Skeletal muscle tissue (tissue), 4 donors: ENCODE data around the gene MORN1. TPM values are rescaled to one million over a fixed set of nuclear protein-coding genes. Genes with fewer than 3 reads are reported as not detected.

Experiments used
- H3K27ac ChIP-seq: one replicate; pipeline ENCODE4 v1.7.0; 2013; ENCODE audit warnings: mild to moderate bottlenecking, low read depth, low read length, inconsistent platforms
- H3K27me3 ChIP-seq, 3 donors: one replicate each; pipeline ENCODE4 v1.7.0; 2013; ENCODE audit warnings: low read length in 3 of 3; ENCODE audit not compliant: control insufficient read depth in 3 of 3, insufficient read depth in 3 of 3
- H3K36me3 ChIP-seq, 3 donors: one replicate each; pipeline ENCODE4 v1.7.0; 2013; ENCODE audit warnings: low read length in 3 of 3; ENCODE audit not compliant: control insufficient read depth in 3 of 3, insufficient read depth in 3 of 3
- H3K4me1 ChIP-seq, 3 donors: one replicate each; pipeline ENCODE4 v1.7.0; 2013; ENCODE audit warnings: low read length in 3 of 3, mild to moderate bottlenecking in 3 of 3; ENCODE audit not compliant: control insufficient read depth in 3 of 3, insufficient read depth in 3 of 3
- H3K4me3 ChIP-seq, 3 donors: one replicate each; pipeline ENCODE4 v1.7.0; 2013; ENCODE audit warnings: low read length in 3 of 3
- H3K9ac ChIP-seq, 3 donors: one replicate each; pipeline ENCODE4 v1.7.0; 2013; ENCODE audit warnings: low read length in 3 of 3, mild to moderate bottlenecking in 3 of 3, moderate library complexity in 2 of 3, low read depth in 1 of 3
- H3K9me3 ChIP-seq, 3 donors: one replicate each; pipeline ENCODE4 v1.7.0; 2013; ENCODE audit warnings: low read length in 3 of 3; ENCODE audit not compliant: control insufficient read depth in 3 of 3
- total RNA-seq: library from RNA; depleted of rRNA; stranded (reverse); fragments of >200 nt; gene quantifications from one replicate; pipeline ENCODE4 v1.2.3, GENCODE V29; 2014
- donor health status: Osteomylitis.

Gene MORN1
- total RNA-seq, 1 donor from 2014 or later = 4.2 TPM

DNA sequence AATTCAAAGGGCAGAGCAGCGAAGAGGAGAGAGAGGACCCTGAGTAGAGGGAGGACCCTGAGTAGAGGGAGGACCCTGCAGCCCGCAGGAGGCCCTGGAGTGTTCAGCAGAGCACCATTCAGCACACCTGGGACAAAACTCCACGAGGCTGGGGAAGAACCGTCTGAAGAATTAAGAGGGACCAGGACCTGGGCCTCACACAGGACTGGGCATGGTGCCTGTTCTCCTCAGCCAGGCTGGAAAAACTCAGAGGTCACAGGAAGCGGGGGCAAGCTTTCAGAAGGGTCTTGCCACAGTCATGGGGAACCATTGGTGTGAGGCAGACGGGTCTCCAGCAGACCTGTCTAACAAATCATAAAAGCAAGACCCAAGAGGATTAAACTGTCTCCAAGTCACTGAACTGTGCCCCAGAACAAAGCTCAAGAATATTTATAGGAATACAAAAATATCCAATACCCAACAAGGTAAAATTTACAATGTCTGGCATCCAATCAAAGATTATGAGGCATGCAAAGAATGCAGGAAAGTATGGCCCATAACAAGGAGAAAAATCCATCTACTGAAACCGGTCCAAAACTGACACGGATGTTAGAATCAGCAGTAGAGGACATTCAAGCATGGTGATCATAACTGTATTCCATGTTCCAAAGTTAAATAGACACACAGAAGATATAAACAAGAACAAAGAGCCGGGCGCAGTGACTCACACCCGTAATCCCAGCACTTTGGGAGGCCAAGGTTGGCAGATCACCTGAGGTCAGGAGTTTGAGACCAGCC, 30.6 kb downstream of the MORN1 start:
- no peaks in the 10 kb centered on the region for H3K36me3 ChIP-seq
- H3K27me3 ChIP-seq = no peaks in the 10 kb centered on the region
- H3K9me3 ChIP-seq = peaks cover 0 to 3% (median 0%) of the 10 kb centered on the region in 3 donors
- no peaks in the 10 kb centered on the region for H3K4me1 ChIP-seq
- H3K27ac ChIP-seq = no peak overlapping the region
- no peak overlapping the region for H3K4me3 ChIP-seq
- no peak overlapping the region for H3K9ac ChIP-seq

DNA sequence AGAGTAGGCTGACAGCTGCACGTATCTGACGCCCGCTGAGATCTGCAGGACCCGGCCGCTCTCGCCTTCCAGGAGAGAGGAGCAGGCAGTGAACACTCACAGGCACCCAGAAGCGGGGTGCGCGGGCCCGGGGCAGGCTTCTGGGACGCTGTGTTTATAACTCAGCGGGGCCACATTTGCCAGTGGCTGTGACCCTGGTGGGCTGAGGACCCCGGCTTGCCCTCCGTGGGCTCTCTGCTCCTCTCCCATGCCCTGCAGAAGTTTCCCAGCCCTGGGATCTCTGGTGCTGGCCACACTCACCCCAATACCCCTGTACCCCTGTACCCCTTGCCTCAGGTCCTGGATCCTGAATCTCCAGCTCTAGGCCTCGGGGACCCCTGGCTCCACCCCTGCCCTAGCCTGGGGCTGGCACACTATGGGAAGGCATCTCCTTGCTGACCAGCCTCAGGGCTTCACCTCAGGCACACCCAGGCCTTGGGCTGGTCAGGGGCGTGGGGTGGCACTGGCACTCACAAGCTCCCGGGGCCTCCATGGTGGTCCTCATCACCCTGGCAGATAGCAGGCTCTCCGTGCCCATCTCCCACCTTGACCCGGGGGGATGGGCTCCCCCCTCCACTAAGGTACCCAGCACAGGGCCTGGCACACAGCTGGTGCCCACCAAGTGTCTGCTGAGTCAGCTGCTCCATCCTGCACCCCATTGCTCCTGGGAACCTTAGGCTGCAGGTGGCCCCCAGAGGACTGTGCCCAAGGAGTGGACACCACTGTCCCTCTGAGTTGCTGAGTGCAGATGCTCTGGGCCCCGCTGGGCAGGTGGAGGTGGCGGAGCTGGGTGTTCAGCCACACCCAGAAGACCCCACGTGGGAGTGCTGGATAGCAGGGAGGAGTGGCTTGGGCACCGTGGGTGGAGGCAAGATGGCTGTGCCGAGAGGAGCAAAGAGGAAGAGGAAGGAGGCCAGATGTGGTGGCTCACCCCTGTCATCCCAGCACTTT, 32.4 kb downstream of the MORN1 start:
- Histone ChIP-seq H3K27me3 (no peaks in the 10 kb centered on the region), H3K36me3 (no peaks in the 10 kb centered on the region), H3K4me3 (no peak overlapping the region), H3K27ac (no peak overlapping the region), H3K4me1 (no peaks in the 10 kb centered on the region), H3K9ac (no peak overlapping the region), H3K9me3 (peaks cover 0 to 1% (median 0%) of the 10 kb centered on the region in 3 donors)

GRCh38 chr1:2358072-2358471, 33.3 kb downstream of the MORN1 start:
- Histone ChIP-seq H3K36me3 (no peaks in the 10 kb centered on the region), H3K27me3 (no peaks in the 10 kb centered on the region), H3K9ac (no peak overlapping the region), H3K9me3 (no peaks in the 10 kb centered on the region), H3K4me3 (no peak overlapping the region), H3K4me1 (peaks cover 0 to 6% (median 0%) of the 10 kb centered on the region in 3 donors), H3K27ac (no peak overlapping the region)

GRCh38 chr1:2356911-2357845, 34.2 kb downstream of the MORN1 start:
- H3K36me3 ChIP-seq = no peaks in the 10 kb centered on the region
- H3K4me3 ChIP-seq = no peak overlapping the region
- no peak overlapping the region for H3K27ac ChIP-seq
- H3K9me3 ChIP-seq = no peaks in the 10 kb centered on the region
- H3K4me1 ChIP-seq = peaks cover 0 to 11% (median 0%) of the 10 kb centered on the region in 3 donors
- H3K9ac ChIP-seq = no peak overlapping the region
- no peaks in the 10 kb centered on the region for H3K27me3 ChIP-seq

GRCh38 chr1:2356401-2356800, 35.0 kb downstream of the MORN1 start:
- Histone ChIP-seq H3K4me3 (no peak overlapping the region), H3K36me3 (no peaks in the 10 kb centered on the region), H3K4me1 (peaks cover 0 to 11% (median 0%) of the 10 kb centered on the region in 3 donors), H3K9ac (no peak overlapping the region), H3K9me3 (no peaks in the 10 kb centered on the region), H3K27ac (no peak overlapping the region), H3K27me3 (no peaks in the 10 kb centered on the region)

DNA sequence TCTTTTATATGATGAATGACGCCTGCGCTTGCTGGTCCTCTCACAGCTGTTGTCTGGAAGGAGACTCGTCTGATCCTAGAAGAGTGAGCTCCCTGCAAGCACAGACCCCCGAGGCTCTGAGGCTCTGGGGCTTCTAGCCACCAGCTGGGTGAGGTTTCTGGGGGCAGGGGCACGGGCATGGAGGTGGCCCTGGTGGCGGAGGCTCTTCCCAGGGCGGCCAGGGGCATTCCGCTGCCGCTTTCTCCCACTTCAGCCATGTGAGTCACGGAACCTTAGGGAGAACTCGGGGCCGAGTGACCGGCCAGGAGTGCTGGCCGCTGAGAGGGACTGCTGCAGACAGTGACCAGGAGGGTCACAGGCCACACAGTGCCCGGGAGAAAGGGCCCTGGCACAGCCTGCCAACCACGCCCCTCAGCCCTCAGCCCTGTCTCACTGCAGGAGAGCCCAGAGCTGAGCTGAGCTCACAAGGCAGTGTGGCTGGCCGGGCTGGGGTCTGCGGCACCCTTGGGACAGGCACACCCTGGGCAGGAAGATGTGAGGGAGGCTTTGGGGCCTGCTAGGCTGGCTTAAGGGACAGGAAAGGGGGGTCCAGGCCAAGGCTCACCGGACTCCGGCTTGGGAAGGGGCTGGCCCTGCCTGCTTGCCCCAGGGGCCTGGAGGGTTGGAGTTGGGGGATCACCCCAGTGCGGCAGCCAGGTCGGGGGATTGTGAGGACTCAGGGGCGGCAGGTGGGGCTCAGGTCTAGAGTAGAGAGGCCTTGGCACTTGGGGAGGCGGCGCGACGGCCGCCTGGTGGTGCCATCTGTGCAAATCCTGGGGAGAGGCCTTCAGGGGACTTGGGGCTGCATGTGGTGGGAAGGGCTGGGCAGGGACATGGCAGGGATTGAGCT, 35.7 kb downstream of the MORN1 start:
- Histone ChIP-seq H3K9me3 (no peaks in the 10 kb centered on the region), H3K4me1 (peaks cover 0 to 11% (median 0%) of the 10 kb centered on the region in 3 donors), H3K27ac (no peak overlapping the region), H3K4me3 (no peak overlapping the region), H3K27me3 (no peaks in the 10 kb centered on the region), H3K9ac (no peak overlapping the region), H3K36me3 (no peaks in the 10 kb centered on the region)

GRCh38 chr1:2354511-2355372, 36.6 kb downstream of the MORN1 start:
- Histone ChIP-seq H3K27me3 (no peaks in the 10 kb centered on the region), H3K9ac (no peak overlapping the region), H3K4me1 (peaks cover 0 to 11% (median 0%) of the 10 kb centered on the region in 3 donors), H3K36me3 (no peaks in the 10 kb centered on the region), H3K4me3 (no peak overlapping the region), H3K9me3 (no peaks in the 10 kb centered on the region), H3K27ac (no peak overlapping the region)

- H3K27me3 ChIP-seq = no peaks in the 10 kb centered on the region
- H3K27ac ChIP-seq = no peak overlapping the region
- no peak overlapping the region for H3K4me3 ChIP-seq
- no peaks in the 10 kb centered on the region for H3K9me3 ChIP-seq
- H3K36me3 ChIP-seq = no peaks in the 10 kb centered on the region
- peaks cover 0 to 11% (median 0%) of the 10 kb centered on the region in 3 donors for H3K4me1 ChIP-seq
- peak overlapping the region in 2 of 3 donors; percentile 38 to 45 for H3K9ac ChIP-seq
Observed at GRCh38 chr1:2353551-2354438, 37.6 kb downstream of the MORN1 start.
